NCI-H1930 (cell line): Measurements from ENCODE around the gene FERMT1.
"Not testable (repeated sequence)": the region's sequence is repeated elsewhere in the genome, so short reads cannot be mapped to it uniquely, and the experiment has no call there.

Experiments used
- DNase-seq, 2 experiments: peaks; one replicate each; lab custom pipeline; 2025; lab: John Stamatoyannopoulos, UW

Gene FERMT1

GRCh38 chr20:6069669-6070068 lies 53.2 kb downstream of the FERMT1 start:
- no peak for DNase-seq

- no peak for DNase-seq
Observed at GRCh38 chr20:6067763-6068318, 55.0 kb downstream of the FERMT1 start.

- DNase-seq = no peak
Observed at GRCh38 chr20:6066582-6066981, 56.2 kb downstream of the FERMT1 start.

- DNase-seq = no peak
Observed at GRCh38 chr20:6061544-6061943, 61.3 kb downstream of the FERMT1 start.

DNA sequence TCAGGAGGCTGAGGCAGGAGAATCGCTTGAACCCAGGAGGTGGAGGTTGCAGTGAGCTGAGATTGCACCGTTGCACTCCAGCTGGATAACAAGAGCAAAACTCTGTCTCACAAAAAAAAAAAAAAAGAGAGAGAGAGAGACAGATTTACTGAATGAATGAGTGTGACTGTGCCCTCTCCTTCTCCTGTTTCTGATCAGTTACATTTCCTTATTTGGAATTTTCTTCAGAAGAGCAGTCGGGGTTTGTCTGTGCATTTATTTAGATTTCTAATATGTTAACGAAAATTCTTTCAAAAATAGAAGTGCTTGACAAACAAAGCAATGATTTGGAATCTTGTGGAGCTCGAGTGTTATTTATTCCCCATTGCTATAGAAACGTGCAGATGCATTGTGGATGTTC lies 62.6 kb downstream of the FERMT1 start:
- DNase-seq = no peak

- peak in 1 of 2 experiments; percentile 48 for DNase-seq
Observed at GRCh38 chr20:6058684-6059295, 64.0 kb downstream of the FERMT1 start.

- no peak for DNase-seq
Observed at GRCh38 chr20:6057691-6058090, 65.1 kb downstream of the FERMT1 start.

GRCh38 chr20:6057139-6057538 lies 65.7 kb downstream of the FERMT1 start:
- DNase-seq = no peak

GRCh38 chr20:6055981-6056569 lies 66.8 kb downstream of the FERMT1 start:
- DNase-seq = no peak

- DNase-seq = no peak
Observed at GRCh38 chr20:6055161-6055783, 67.6 kb downstream of the FERMT1 start.

GRCh38 chr20:6054689-6055051 lies 68.2 kb downstream of the FERMT1 start:
- not testable (repeated sequence) for DNase-seq

GRCh38 chr20:6053776-6054688 lies 68.8 kb downstream of the FERMT1 start, which contains the start of gene LRRN4:
LRRN4 (minus strand) TSS chr20:6054060; CDS start chr20:6052799, 1,261 bp downstream.
- DNase-seq = no peak

GRCh38 chr20:6053064-6053775 lies 69.6 kb downstream of the FERMT1 start:
- DNase-seq = no peak

DNA sequence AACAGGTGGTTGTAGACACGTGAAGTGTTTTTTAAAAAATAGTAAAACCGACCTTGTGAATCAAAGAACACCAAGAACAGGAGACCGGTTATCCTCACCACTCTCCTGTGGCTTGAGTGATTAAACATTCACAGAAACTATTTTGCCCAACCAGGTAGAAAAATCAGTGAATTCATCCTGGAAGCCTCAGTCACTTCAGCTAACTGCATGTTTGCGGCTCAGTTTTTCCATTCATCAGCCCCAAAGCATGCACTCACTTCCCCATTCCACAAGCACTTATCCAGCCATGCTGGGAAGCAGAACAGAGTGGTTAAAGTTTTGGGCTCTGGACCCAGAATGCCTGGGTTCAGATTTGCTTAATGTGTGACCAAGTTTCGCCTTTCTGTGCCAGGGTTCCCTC lies 71.3 kb downstream of the FERMT1 start:
- DNase-seq = no peak

GRCh38 chr20:6048391-6048790 lies 74.4 kb downstream of the FERMT1 start:
- DNase-seq = no peak

DNA sequence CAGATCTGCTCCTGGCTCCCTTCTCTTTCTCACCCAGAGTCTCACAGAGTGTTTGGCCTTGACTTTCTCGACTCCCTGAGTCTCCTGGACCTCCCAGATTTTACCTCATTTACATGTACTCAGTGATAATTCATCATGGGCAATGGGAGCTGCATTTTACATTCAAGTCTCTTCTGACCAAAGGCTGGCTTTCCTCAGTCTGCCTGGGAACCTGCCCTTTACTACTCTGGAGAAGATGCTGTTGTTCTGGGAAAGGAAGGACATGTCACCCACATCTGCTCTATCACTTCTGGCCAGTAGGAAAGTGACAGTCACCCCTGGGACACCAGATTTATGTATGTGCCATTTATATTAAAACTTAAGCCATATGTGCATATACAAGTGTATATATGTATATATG lies 76.4 kb downstream of the FERMT1 start:
- DNase-seq = no peak

GRCh38 chr20:6045566-6045965 lies 77.3 kb downstream of the FERMT1 start:
- DNase-seq = no peak

GRCh38 chr20:6044115-6044514 lies 78.7 kb downstream of the FERMT1 start:
- DNase-seq = no peak

- DNase-seq = no peak
Observed at GRCh38 chr20:6041808-6042265, 81.0 kb downstream of the FERMT1 start.

DNA sequence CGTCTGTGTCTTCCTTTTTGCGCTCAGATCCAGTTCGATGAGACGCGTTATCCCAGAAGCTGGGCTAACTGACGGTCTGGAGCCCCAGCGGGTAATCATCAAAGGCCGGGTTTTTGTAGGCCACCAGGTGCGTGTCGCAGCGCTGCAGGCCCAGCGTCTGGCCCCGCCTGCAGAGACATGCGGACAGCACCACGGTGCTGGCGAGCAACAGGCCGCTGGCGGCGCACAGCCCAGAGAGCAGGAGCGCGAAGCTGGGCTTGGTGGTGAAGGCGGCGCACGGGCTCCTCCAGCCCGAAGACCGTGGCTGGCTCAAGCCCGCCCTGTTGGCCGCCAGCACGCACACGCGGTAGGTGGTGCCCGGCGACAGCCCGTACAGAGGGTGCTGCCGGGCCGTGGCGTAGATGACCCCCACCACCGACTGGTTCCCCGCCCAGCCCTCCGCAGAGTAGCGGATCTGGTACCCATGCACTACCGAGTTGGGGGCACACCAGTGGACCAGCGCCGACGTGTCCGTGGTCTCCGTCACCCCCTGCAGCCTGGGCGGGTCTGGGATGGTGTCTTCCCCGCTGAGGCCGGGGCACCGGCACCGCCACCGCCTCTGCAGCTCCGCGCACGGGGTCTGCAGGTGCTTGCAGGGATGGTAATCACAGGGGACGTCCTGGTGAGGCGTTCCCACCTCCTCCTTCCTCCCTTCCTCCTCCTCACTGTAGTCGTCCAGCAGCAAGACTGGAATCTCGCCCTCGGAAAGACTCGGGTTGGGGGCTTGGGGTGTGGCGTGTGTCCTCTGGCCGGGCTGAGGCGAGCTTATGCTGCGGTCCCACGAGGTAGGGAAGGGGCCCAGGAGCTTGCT lies 81.6 kb downstream of the FERMT1 start:
- no peak for DNase-seq
